Osteoblast (primary cell): ENCODE data around the gene PSMB7. TPM values are rescaled to one million over a fixed set of nuclear protein-coding genes. Genes with fewer than 3 reads are reported as not detected.
"Not testable (repeated sequence)": the region's sequence is repeated elsewhere in the genome, so short reads cannot be mapped to it uniquely, and the experiment has no call there.

Experiments used
- DNase-seq: peaks from one replicate; pipeline ENCODE4 v3.0.0; 2011; ENCODE audit warnings: low spot score, mixed read lengths; ENCODE audit not compliant: insufficient read length; ENCODE audit errors: missing footprints
- H2AFZ ChIP-seq: 2 replicates; pipeline ENCODE4 v1.6.0; 2011; ENCODE audit warnings: mild to moderate bottlenecking, low read length
- H3K27ac ChIP-seq: 2 replicates; pipeline ENCODE4 v1.5.1; 2011; ENCODE audit warnings: mild to moderate bottlenecking, low read depth, low read length, moderate library complexity
- H3K27me3 ChIP-seq: 2 replicates; pipeline ENCODE4 v1.6.0; 2012; ENCODE audit warnings: mild to moderate bottlenecking, control low read depth, inconsistent platforms, low read length, moderate library complexity; ENCODE audit not compliant: insufficient read depth
- H3K36me3 ChIP-seq: 2 replicates; pipeline ENCODE4 v1.5.1; 2011; ENCODE audit warnings: mild to moderate bottlenecking, low read length, control low read depth, moderate library complexity; ENCODE audit not compliant: insufficient read depth
- H3K4me1 ChIP-seq: 2 replicates; pipeline ENCODE4 v1.5.1; 2011; ENCODE audit warnings: mild to moderate bottlenecking, low read length, control low read depth, moderate library complexity; ENCODE audit not compliant: insufficient read depth
- H3K4me2 ChIP-seq: 2 replicates; pipeline ENCODE4 v1.6.0; 2011; ENCODE audit warnings: mild to moderate bottlenecking, low read length; ENCODE audit not compliant: insufficient read depth
- H3K4me3 ChIP-seq: fragments of 200-600 bp; sonication (generic); 3 replicates; pipeline ENCODE4 v1.5.1; 2012; ENCODE audit warnings: mild to moderate bottlenecking, low read length, inconsistent platforms; ENCODE audit not compliant: insufficient read depth
- H3K79me2 ChIP-seq: 2 replicates; pipeline ENCODE4 v1.6.0; 2012; ENCODE audit warnings: mild to moderate bottlenecking, low read length, control low read depth, inconsistent platforms; ENCODE audit not compliant: insufficient read depth
- H3K9me3 ChIP-seq: 2 replicates; pipeline ENCODE4 v1.5.1; 2011; ENCODE audit warnings: low read depth, low read length, control low read depth
- H4K20me1 ChIP-seq: 2 replicates; pipeline ENCODE4 v1.6.0; 2012; ENCODE audit warnings: mild to moderate bottlenecking, low read length, control low read depth; ENCODE audit not compliant: insufficient read depth
- total RNA-seq: library from RNA; depleted of rRNA; stranded (reverse); fragments of >200 nt; gene quantifications from 2 replicates; pipeline ENCODE4 v1.2.3, GENCODE V29; 2012
- TF ChIP-seq, protein P1 (sequence below): IDR thresholded peaks from 2 replicates; pipeline ENCODE4 v1.5.1; 2011; ENCODE audit warnings: mild to moderate bottlenecking, low read depth, low read length, moderate library complexity; ENCODE audit errors: extremely low read depth

The PSMB7 gene
- total RNA-seq, 1 donor = 136 TPM

DNA sequence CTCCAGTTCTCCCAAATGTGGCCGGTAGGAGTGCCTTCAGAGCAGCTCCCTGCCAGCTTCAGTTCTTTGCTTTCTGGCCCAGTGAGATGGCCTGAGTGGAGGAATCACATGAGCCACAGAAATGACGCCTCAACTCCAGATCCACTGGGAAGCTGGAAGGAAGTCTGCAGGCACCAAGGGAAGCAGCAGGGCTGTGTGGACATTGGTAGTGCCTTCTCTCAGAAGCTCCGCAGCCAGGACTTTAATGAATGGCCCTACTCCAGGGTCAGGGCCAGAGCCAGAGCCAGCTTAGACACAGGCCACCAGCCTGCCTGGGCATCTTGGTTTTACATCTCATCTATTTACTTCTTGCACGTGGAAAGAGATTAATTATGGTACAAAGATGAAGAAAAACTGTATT is 12.0 kb upstream of the PSMB7 start:
- no peak overlapping the region for H3K4me3 ChIP-seq
- H2AFZ ChIP-seq = no peak overlapping the region
- H3K36me3 ChIP-seq = no peaks in the 10 kb centered on the region
- TF ChIP-seq, protein P1, sequence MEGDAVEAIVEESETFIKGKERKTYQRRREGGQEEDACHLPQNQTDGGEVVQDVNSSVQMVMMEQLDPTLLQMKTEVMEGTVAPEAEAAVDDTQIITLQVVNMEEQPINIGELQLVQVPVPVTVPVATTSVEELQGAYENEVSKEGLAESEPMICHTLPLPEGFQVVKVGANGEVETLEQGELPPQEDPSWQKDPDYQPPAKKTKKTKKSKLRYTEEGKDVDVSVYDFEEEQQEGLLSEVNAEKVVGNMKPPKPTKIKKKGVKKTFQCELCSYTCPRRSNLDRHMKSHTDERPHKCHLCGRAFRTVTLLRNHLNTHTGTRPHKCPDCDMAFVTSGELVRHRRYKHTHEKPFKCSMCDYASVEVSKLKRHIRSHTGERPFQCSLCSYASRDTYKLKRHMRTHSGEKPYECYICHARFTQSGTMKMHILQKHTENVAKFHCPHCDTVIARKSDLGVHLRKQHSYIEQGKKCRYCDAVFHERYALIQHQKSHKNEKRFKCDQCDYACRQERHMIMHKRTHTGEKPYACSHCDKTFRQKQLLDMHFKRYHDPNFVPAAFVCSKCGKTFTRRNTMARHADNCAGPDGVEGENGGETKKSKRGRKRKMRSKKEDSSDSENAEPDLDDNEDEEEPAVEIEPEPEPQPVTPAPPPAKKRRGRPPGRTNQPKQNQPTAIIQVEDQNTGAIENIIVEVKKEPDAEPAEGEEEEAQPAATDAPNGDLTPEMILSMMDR = no peak
- no peaks in the 10 kb centered on the region for H3K4me1 ChIP-seq
- peak; percentile 46 for DNase-seq
- H3K27me3 ChIP-seq = peaks cover 2% of the 10 kb centered on the region
- no peak overlapping the region for H3K4me2 ChIP-seq
- H4K20me1 ChIP-seq = no peaks in the 10 kb centered on the region
- H3K27ac ChIP-seq = no peak overlapping the region
- no peaks in the 10 kb centered on the region for H3K9me3 ChIP-seq
- H3K79me2 ChIP-seq = no peaks in the 10 kb centered on the region

DNA sequence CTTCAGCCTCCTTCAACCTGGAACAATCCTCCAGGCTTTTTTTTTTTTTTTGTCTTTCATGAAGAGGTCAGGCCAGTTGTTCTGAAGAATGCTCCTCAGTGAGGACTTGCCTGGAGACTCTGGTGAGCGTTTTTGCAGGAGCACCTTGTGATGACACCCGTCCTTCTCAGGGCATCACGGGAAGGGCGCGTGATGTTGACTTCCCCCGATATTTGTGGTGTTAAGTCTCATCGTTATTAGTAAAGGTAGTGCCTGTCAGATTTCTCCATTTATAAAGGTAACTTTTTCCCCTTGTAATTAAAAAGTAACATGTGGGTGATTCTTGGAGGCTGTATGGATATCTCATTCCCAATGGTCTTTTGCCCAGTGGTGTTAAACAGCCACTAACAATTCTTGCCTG is 11.1 kb upstream of the PSMB7 start:
- no peaks in the 10 kb centered on the region for H3K4me1 ChIP-seq
- no peaks in the 10 kb centered on the region for H3K79me2 ChIP-seq
- no peaks in the 10 kb centered on the region for H4K20me1 ChIP-seq
- no peak overlapping the region for H2AFZ ChIP-seq
- H3K36me3 ChIP-seq = no peaks in the 10 kb centered on the region
- H3K27ac ChIP-seq = no peak overlapping the region
- no peak overlapping the region for H3K4me2 ChIP-seq
- no peak for DNase-seq
- TF ChIP-seq, protein P1 = no peak
- H3K27me3 ChIP-seq = peaks cover 2% of the 10 kb centered on the region
- no peak overlapping the region for H3K4me3 ChIP-seq
- H3K9me3 ChIP-seq = no peaks in the 10 kb centered on the region

DNA sequence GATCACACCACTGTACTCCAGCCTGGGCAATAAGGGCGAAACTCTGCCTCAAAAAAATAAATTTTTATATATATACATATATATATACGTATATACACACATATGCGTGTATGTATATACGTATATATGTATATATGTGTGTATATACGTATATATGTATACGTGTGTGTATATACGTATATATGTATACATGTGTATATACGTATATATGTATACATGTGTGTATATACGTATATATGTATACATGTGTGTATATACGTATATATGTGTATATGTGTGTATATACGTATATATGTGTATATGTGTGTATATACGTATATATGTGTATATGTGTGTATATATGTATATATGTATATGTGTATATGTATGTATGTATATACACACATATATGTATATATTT is 10.5 kb upstream of the PSMB7 start:
- not testable (repeated sequence) for H3K36me3 ChIP-seq, H3K27me3 ChIP-seq, H3K27ac ChIP-seq, H3K4me3 ChIP-seq, H3K9me3 ChIP-seq, H3K79me2 ChIP-seq, H3K4me1 ChIP-seq, DNase-seq, H2AFZ ChIP-seq, H4K20me1 ChIP-seq, H3K4me2 ChIP-seq

DNA sequence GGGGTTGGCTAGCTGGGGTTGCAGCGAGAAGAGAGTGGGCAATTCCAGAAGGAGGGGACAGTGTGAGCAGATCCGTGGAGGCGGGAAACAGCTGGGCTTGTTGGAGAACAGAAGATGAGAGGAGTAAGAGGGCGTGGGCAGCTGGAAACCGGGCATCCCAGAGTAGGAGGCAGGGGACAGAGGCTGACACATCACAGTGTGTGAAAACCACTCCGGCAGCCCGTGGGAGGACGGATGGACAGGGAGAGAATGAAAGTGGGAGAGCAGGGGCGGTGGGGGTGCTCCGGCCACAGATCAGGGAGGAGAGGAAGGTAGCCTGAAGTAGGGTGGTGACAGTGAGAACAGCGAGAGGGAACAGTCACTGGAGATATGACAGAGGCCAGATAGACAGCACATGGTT is 8.3 kb upstream of the PSMB7 start:
- TF ChIP-seq, protein P1 = no peak
- H3K27me3 ChIP-seq = peaks cover 2% of the 10 kb centered on the region
- peak overlapping the region; percentile 57 for H2AFZ ChIP-seq
- no peaks in the 10 kb centered on the region for H3K79me2 ChIP-seq
- H3K27ac ChIP-seq = no peak overlapping the region
- DNase-seq = peak; percentile 53
- H4K20me1 ChIP-seq = no peaks in the 10 kb centered on the region
- H3K9me3 ChIP-seq = no peaks in the 10 kb centered on the region
- H3K4me1 ChIP-seq = no peaks in the 10 kb centered on the region
- H3K4me3 ChIP-seq = no peak overlapping the region
- H3K4me2 ChIP-seq = peak overlapping the region; percentile 13
- H3K36me3 ChIP-seq = no peaks in the 10 kb centered on the region
